ENCODE data around the gene TRABD2B.

- TF ChIP-seq POLR2A (IDR thresholded peaks at IDR 0.05; ENCODE audit: low read depth, low read length) (no peak), MAX (IDR thresholded peaks at IDR 0.05; ENCODE audit: insufficient read depth, insufficient read length) (no peak), CTCF (IDR thresholded peaks at IDR 0.05; ENCODE audit: extremely low read depth in 1 of 2, insufficient read depth in 1 of 2, low read depth in 1 of 2, low read length in 2 of 2) (no peak), MYC (IDR thresholded peaks at IDR 0.05; ENCODE audit: low read depth, low read length) (no peak), JUN (IDR thresholded peaks at IDR 0.05; ENCODE audit: borderline replicate concordance, insufficient read depth, insufficient read length, low read depth) (no peak), EZH2 (IDR thresholded peaks at IDR 0.05; ENCODE audit: borderline replicate concordance, low read depth, low read length, severe bottlenecking) (no peak)
These were observed 24.6 kb upstream of the TRABD2B start for GRCh38 chr1:48021792-48022191.
